Loucy (cell line): ENCODE results near the gene SHC3.

ENCODE experiments used
- H2AFZ ChIP-seq: fragments of 200-600 bp; sonication (generic); 2 replicates; pipeline ENCODE4 v1.6.0; 2016; ENCODE audit warnings: antibody characterized with exemption, mild to moderate bottlenecking, low read length, moderate library complexity
- H3F3A ChIP-seq: fragments of 200-600 bp; 2 replicates; pipeline ENCODE4 v1.6.0; 2016; ENCODE audit warnings: antibody characterized with exemption, low read depth, mild to moderate bottlenecking
- H3K27me3 ChIP-seq: fragments of 200-600 bp; sonication (generic); 2 replicates; pipeline ENCODE4 v1.6.1; 2014; ENCODE audit warnings: low read length, mild to moderate bottlenecking; ENCODE audit not compliant: insufficient read depth, poor library complexity, severe bottlenecking
- H3K36me3 ChIP-seq: fragments of 200-600 bp; sonication (generic); 2 replicates; pipeline ENCODE4 v1.6.1; 2016; ENCODE audit warnings: low read length; ENCODE audit not compliant: insufficient read depth
- H3K4me1 ChIP-seq: fragments of 200-600 bp; sonication (generic); 2 replicates; pipeline ENCODE4 v1.5.1; 2014; ENCODE audit warnings: low read length, mild to moderate bottlenecking; ENCODE audit not compliant: insufficient read depth, poor library complexity, severe bottlenecking
- H3K4me2 ChIP-seq: fragments of 200-600 bp; sonication (generic); 2 replicates; pipeline ENCODE4 v1.6.0; 2014; ENCODE audit warnings: antibody characterized with exemption, low read length, low read depth, mild to moderate bottlenecking; ENCODE audit not compliant: poor library complexity, severe bottlenecking
- H3K4me3 ChIP-seq: fragments of 200-600 bp; sonication (generic); 2 replicates; pipeline ENCODE4 v1.5.1; 2014; ENCODE audit warnings: low read length, mild to moderate bottlenecking, mixed read lengths; ENCODE audit not compliant: poor library complexity, severe bottlenecking
- H3K79me2 ChIP-seq: fragments of 200-600 bp; sonication (generic); 2 replicates; pipeline ENCODE4 v1.6.1; 2014; ENCODE audit warnings: low read length; ENCODE audit not compliant: insufficient read depth
- H3K9ac ChIP-seq: fragments of 200-600 bp; sonication (generic); 2 replicates; pipeline ENCODE4 v1.6.0; 2014; ENCODE audit warnings: mild to moderate bottlenecking, low read depth, low read length, moderate library complexity; ENCODE audit not compliant: poor library complexity, severe bottlenecking
- H3K9me2 ChIP-seq: fragments of 200-600 bp; sonication (generic); replicated peaks from 2 replicates; pipeline ENCODE4 v1.6.1; 2016; ENCODE audit warnings: low read depth, low read length, mixed read lengths
- H3K9me3 ChIP-seq: fragments of 200-600 bp; sonication (generic); 2 replicates; pipeline ENCODE4 v1.6.1; 2014; ENCODE audit warnings: mild to moderate bottlenecking, antibody characterized with exemption, low read length, low read depth; ENCODE audit not compliant: insufficient read depth
- H4K20me1 ChIP-seq: fragments of 200-600 bp; sonication (generic); 2 replicates; pipeline ENCODE4 v1.6.0; 2014; ENCODE audit warnings: antibody characterized with exemption, low read length, mild to moderate bottlenecking; ENCODE audit not compliant: insufficient read depth, poor library complexity, severe bottlenecking
- CTCF ChIP-seq: fragments of 200-600 bp; sonication (generic); conservative IDR thresholded peaks from 2 replicates; pipeline ENCODE4 v1.5.1; 2014; ENCODE audit warnings: mild to moderate bottlenecking, antibody characterized with exemption, low read length
- EZH2phosphoT487 ChIP-seq: fragments of 200-600 bp; IDR thresholded peaks from 2 replicates; pipeline ENCODE4 v1.6.1; 2018; ENCODE audit warnings: antibody characterized with exemption, mild to moderate bottlenecking, moderate library complexity, borderline replicate concordance

SHC3 gene

GRCh38 chr9:89168901-89169813 lies 9.5 kb downstream of the SHC3 start:
- Histone ChIP-seq H3F3A (no peaks in the 10 kb centered on the region), H4K20me1 (no peaks in the 10 kb centered on the region), H3K4me3 (no peak overlapping the region), H3K9me3 (no peaks in the 10 kb centered on the region), H3K9me2 (no peaks in the 10 kb centered on the region), H3K9ac (no peak overlapping the region), H2AFZ (no peak overlapping the region), H3K4me2 (no peak overlapping the region), H3K79me2 (no peaks in the 10 kb centered on the region), H3K4me1 (no peaks in the 10 kb centered on the region), H3K27me3 (no peaks in the 10 kb centered on the region), H3K36me3 (no peaks in the 10 kb centered on the region)
- TF ChIP-seq EZH2phosphoT487 (no peak), CTCF (no peak)

- no peak overlapping the region for H3K9ac ChIP-seq
- H3F3A ChIP-seq, result no peaks in the 10 kb centered on the region
- no peaks in the 10 kb centered on the region for H3K9me3 ChIP-seq
- TF ChIP-seq EZH2phosphoT487 (no peak), CTCF (no peak)
- no peaks in the 10 kb centered on the region for H4K20me1 ChIP-seq
- no peaks in the 10 kb centered on the region for H3K9me2 ChIP-seq
- no peak overlapping the region for H3K4me3 ChIP-seq
- no peaks in the 10 kb centered on the region for H3K36me3 ChIP-seq
- no peak overlapping the region for H3K4me2 ChIP-seq
- no peak overlapping the region for H2AFZ ChIP-seq
- no peaks in the 10 kb centered on the region for H3K79me2 ChIP-seq
- H3K4me1 ChIP-seq, result no peaks in the 10 kb centered on the region
- H3K27me3 ChIP-seq, result no peaks in the 10 kb centered on the region
Measured at GRCh38 chr9:89167788-89168187, 10.8 kb downstream of the SHC3 start.

- no peak overlapping the region for H2AFZ ChIP-seq
- H3F3A ChIP-seq, result no peaks in the 10 kb centered on the region
- no peaks in the 10 kb centered on the region for H3K4me1 ChIP-seq
- H3K79me2 ChIP-seq, result no peaks in the 10 kb centered on the region
- no peak overlapping the region for H3K4me3 ChIP-seq
- no peak overlapping the region for H3K9ac ChIP-seq
- H3K9me2 ChIP-seq, result no peaks in the 10 kb centered on the region
- no peaks in the 10 kb centered on the region for H3K9me3 ChIP-seq
- no peaks in the 10 kb centered on the region for H3K27me3 ChIP-seq
- H4K20me1 ChIP-seq, result no peaks in the 10 kb centered on the region
- no peak for TF ChIP-seq CTCF
- no peak for TF ChIP-seq EZH2phosphoT487
- no peak overlapping the region for H3K4me2 ChIP-seq
- H3K36me3 ChIP-seq, result no peaks in the 10 kb centered on the region
Measured at GRCh38 chr9:89166852-89167251, 11.8 kb downstream of the SHC3 start.
